ENCODE results near the gene ZFHX3. TPM values are rescaled to one million over a fixed set of nuclear protein-coding genes. Genes with fewer than 3 reads are reported as not detected.

The ZFHX3 gene
- total RNA-seq, 8 experiments from 2014 or later: 7.4 to 31.9 (median 21.7) TPM

DNA sequence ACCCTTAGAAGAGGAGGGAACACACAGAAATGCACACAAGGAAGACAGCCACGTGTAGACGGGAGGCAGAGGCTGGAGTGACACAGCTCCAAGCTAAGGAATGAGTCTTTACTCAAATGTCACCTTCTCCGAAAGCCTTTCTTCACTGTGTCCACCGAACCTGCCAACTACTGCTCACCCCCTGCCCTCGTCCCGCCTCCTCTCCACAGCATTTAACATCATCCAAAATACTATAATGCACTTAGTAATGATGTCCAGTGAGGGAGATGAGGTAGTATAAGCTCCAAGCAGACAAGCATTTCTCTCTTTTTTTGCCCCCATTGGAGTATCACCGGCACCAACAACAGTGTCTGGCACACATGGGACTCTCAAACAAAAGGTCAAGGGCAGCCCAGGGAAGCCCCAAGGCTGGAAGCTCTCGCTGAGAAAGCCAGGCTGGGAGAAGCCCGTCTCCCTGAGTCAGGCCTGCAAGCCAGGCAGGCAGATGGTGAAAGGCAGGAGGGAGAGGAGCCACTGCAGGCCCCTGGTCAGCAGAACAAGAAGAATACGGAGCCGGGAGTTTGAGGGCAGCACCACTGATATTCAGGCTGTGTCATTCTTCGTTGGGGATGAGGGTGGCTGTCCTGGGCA, 25.9 kb downstream of the ZFHX3 start:
- 76 to 95% (median 88%) methylated on average over 1 to 9 of the region's 12 CpGs; no CpG with 5 or more reads in 2 of the 10 experiments for WGBS, 10 experiments

DNA sequence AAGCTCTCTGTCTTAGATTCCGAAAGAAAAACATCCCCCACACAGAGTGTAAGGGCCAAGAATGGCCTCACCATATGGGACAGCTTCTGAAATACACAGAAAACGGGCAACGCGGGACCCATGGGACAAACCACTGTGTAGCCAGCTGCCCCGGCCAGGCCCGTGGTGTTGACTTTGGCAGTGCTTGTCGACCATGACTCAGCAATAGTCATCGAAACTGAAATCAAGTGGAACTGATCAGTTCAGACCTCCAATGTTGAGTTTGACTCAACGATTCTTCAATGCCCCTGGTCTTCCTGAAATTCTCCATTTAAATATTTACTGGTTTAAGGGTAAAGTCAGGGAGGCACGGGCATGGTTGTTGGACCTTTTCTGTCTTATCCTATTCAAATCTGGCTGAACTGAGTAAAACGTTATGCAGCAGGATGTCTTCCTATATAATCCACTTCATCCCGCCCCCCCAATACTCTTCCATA, 27.5 kb downstream of the ZFHX3 start:
- peak in 4 of 8 experiments; percentile 32 to 66 (median 43) for ATAC-seq (replicated peaks in 6 of 8)
- in situ Hi-C loops (cut with MboI; ENCODE audit: low pct_unique_long_range_greater_than_20kb in 2 of 9, low sequenced_read_pairs in 9 of 9, unreplicated experiment in 9 of 9): no loop called here
- Histone ChIP-seq H3K4me3 (no peak overlapping the region), H3K27ac (no peak overlapping the region), H3K4me1 (replicated peaks in 1 of 2) (peaks cover 70 to 79% of the 10 kb centered on the region in 2 donors)
- 13 to 90% (median 71%) methylated on average over 1 to 11 of the region's 12 CpGs; no CpG with 5 or more reads in 1 of the 10 experiments for WGBS, 10 experiments

More for the DNA sequence above, 25.9 kb downstream of the ZFHX3 start:
- no peak overlapping the region for H3K4me3 ChIP-seq
- H3K27ac ChIP-seq: no peak overlapping the region
- H3K4me1 ChIP-seq (replicated peaks in 1 of 2): peaks cover 67 to 73% of the 10 kb centered on the region in 2 donors
- in situ Hi-C loops (cut with MboI; ENCODE audit: low pct_unique_long_range_greater_than_20kb in 2 of 9, low sequenced_read_pairs in 9 of 9, unreplicated experiment in 9 of 9): no loop called here
- no peak for ATAC-seq (replicated peaks in 6 of 8)

DNA sequence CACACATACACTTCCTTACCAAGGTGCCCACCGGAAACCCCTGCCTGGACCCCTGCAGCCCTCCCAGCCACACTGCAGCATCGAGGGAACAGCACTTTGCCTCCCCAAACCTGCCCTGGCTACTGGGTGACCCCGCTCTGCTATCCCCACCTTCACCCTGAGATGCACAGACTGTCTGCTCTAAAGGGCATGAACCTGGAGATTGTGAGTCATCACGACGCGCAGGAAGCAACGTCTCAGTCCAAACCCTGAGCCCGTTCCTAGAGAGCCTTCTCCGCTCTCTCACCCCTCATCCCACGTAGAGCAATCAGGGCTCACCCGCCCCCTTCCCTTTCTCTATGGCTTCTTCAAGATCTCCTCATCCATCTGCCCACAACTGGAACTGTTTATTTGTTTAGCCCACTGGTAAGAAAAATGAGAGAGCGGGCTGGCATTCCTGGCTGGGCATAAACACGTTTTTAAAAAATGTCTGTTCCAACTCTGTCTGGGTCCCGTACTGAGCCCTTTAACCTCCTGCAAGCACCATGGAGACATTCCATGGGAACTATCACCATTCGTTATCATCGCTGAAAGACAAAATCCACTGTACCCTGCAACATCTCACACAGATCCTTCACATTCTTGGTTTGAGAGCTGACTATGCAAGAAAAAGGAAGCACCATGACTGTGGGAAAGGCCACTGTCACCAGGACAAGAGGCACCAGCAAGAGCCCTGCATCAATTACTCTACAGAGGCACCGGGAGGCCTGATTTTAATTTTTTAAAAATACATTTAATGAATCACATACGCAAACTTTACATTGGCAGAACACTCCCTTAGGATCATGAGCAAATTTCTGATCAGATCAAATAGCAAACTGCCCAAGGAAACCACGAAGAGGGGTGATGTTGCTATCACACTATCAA, 28.2 kb downstream of the ZFHX3 start:
- peak in 7 of 8 experiments; percentile 6 to 88 (median 78) for ATAC-seq (replicated peaks in 6 of 8)
- H3K4me1 ChIP-seq (replicated peaks in 1 of 2): peaks cover 63 to 72% of the 10 kb centered on the region in 2 donors
- in situ Hi-C loops (cut with MboI; ENCODE audit: low pct_unique_long_range_greater_than_20kb in 2 of 9, low sequenced_read_pairs in 9 of 9, unreplicated experiment in 9 of 9): no loop called here
- WGBS, 10 experiments: 33 to 93% (median 73%) methylated on average over 3 to 13 of the region's 19 CpGs; no CpG with 5 or more reads in 1 of the 10 experiments
- no peak overlapping the region for H3K4me3 ChIP-seq
- H3K27ac ChIP-seq: peak overlapping the region in 1 of 2 donors; percentile 62

DNA sequence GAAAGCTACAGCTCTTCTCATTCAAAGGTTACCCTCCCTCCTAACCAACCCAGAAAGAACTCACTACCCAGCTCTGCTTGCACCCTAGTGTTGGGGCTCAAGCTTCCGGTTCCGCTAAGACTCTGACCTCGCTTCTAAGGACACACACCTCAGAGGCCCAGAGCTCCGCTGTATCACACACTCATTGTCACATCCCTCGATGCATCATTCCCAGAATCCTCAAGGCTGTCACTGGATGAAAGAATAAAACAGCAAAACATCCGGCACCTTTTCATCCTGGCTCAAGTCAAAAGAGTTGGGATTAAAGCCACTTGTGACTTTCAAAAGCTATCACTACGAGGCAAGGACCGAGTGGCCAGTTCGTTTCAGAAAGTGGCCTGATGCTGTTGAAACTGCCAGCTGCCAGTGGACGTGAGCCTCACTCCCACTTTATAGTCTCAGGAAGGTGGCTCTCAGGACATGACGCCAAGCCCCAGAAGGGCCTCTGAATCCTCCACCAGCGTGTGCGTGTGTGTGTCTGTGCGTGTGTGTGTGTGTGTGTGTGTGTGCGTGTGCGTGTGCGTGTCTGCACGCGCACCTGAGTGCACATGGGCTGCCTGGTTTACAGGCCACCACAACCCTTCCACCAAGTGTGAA, 29.0 kb downstream of the ZFHX3 start:
- in situ Hi-C loops (cut with MboI; ENCODE audit: low pct_unique_long_range_greater_than_20kb in 2 of 9, low sequenced_read_pairs in 9 of 9, unreplicated experiment in 9 of 9): no loop called here
- Histone ChIP-seq H3K27ac (peak overlapping the region in 1 of 2 donors; percentile 62), H3K4me1 (replicated peaks in 1 of 2) (peaks cover 55 to 65% of the 10 kb centered on the region in 2 donors), H3K4me3 (no peak overlapping the region)
- peak in 5 of 8 experiments; percentile 44 to 69 (median 64) for ATAC-seq (replicated peaks in 6 of 8)
- 57 to 100% (median 77%) methylated on average over 1 to 10 of the region's 19 CpGs; no CpG with 5 or more reads in 2 of the 10 experiments for WGBS, 10 experiments

DNA sequence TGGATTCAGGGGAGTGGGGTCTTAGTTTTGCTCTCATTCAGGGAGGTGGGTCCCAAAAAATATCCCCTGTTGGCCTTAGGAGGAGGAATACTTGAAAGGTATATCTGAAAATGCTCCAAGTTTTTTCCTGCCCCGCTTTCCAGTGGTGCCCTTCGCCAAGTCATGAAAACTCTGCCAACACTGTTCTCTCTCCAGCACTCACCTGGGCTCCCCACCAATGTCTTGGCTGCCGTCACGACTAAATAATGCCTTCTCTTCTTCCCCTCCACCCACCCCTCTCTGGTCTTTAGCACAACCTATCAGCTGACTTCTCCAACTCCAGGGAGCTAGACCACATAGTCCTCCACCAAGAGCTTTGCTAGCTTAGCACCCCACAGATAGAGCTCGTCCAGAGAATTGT, 30.6 kb downstream of the ZFHX3 start:
- ATAC-seq (replicated peaks in 6 of 8): no peak
- H3K27ac ChIP-seq: no peak overlapping the region
- no peak overlapping the region for H3K4me3 ChIP-seq
- peaks cover 53 to 56% of the 10 kb centered on the region in 2 donors for H3K4me1 ChIP-seq (replicated peaks in 1 of 2)
- in situ Hi-C loops (cut with MboI; ENCODE audit: low pct_unique_long_range_greater_than_20kb in 2 of 9, low sequenced_read_pairs in 9 of 9, unreplicated experiment in 9 of 9): no loop called here
- 67 to 100% (median 100%) methylated on average over 1 to 5 of the region's 5 CpGs; no CpG with 5 or more reads in 3 of the 10 experiments for whole genome bisulfite sequencing, 10 experiments

DNA sequence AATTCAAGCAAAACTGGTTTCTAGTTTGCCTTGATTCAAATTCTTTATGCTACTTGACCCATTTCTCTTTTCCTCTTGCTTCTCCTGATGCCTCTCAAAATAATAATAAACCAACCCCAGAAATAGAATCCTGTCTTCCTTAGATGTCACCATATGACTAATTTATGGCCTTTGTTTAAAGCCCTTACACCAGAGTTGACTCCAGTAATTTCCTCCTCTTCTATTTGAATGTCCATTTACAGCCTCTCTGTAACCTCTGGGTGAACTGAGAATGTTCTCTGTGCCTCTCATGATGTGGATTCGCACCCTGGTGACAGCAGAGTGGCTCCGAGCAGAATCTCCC, 31.5 kb downstream of the ZFHX3 start:
- no peak overlapping the region for H3K4me3 ChIP-seq
- 0 to 100% (median 57%) methylated on average over 1 to 2 of the region's 2 CpGs; no CpG with 5 or more reads in 6 of the 10 experiments for WGBS, 10 experiments
- no peak overlapping the region for H3K27ac ChIP-seq
- in situ Hi-C loops (cut with MboI; ENCODE audit: low pct_unique_long_range_greater_than_20kb in 2 of 9, low sequenced_read_pairs in 9 of 9, unreplicated experiment in 9 of 9): no loop called here
- ATAC-seq (replicated peaks in 6 of 8): peak in 5 of 8 experiments; percentile 13 to 68 (median 44)
- H3K4me1 ChIP-seq (replicated peaks in 1 of 2): peaks cover 48 to 52% of the 10 kb centered on the region in 2 donors

DNA sequence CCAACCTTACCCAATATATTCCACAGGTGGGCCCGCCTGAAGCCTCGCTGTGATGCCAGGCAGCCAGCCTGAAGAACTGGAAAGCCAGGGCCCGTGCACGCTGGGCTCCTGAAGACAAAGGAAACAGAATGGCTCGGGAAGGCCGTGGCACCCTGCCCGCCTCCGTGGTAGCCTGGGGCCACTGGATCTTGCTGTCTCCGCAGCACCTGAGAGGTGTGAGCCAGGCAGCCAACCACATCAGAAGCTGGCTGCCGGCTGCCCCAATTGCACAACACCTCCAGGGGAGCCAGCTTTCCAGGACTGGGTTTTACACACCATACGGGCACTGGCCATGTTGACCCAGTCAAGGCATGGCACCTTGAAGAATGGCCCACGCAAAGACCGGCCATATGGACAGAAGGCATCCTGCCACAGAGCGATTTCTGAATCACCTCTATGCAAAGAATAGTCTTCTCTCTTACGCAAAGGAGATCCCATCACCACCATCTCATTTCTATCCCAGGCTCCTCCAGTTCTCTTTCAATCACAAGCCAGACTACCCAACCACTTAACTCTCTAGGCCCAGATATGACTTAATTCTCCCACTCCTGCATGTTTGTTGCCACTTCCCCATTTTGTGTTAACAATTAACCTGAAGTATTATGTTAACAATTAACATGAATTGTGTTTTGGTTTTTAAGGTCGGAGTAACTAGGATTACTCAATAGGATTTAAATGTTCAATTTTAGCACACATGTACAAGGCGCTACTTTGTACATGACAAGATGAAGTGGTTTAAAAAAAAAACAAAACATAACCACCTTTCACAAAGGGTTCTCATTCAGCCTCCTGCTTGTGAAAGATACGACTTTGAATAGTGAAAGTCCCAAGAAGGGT, 32.1 kb downstream of the ZFHX3 start:
- in situ Hi-C loops (cut with MboI; ENCODE audit: low pct_unique_long_range_greater_than_20kb in 2 of 9, low sequenced_read_pairs in 9 of 9, unreplicated experiment in 9 of 9): no loop called here
- Histone ChIP-seq H3K4me1 (replicated peaks in 1 of 2) (peaks cover 48 to 49% of the 10 kb centered on the region in 2 donors), H3K27ac (no peak overlapping the region), H3K4me3 (no peak overlapping the region)
- 60 to 100% (median 85%) methylated on average over 1 to 11 of the region's 18 CpGs for WGBS, 10 experiments
- no peak for ATAC-seq (replicated peaks in 6 of 8)

DNA sequence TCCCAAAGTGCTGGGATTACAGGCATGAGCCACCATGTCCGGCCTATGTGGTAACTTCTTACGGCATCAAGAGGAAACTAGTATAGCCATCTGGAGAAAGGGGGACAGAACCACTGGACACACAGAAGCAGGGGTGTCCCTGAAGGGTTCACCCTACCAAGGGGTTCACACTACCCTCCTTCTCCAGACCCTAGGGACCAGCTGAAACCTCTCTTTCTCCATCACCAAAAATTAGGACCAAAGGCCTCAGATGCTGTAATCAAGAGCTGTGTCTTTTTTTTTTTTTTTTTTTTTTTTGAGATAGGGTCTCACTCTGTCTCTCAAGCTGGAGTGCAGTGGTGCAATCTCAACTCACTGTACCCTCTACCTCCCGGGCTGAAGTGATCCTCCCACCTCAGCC, 33.2 kb downstream of the ZFHX3 start:
- WGBS, 10 experiments: 80 to 100% (median 97%) methylated on average over 1 to 2 of the region's 3 CpGs; no CpG with 5 or more reads in 2 of the 10 experiments
- in situ Hi-C loops (cut with MboI; ENCODE audit: low pct_unique_long_range_greater_than_20kb in 2 of 9, low sequenced_read_pairs in 9 of 9, unreplicated experiment in 9 of 9): no loop called here
- ATAC-seq (replicated peaks in 6 of 8): no peak
- Histone ChIP-seq H3K4me3 (no peak overlapping the region), H3K4me1 (replicated peaks in 1 of 2) (peaks cover 37 to 41% of the 10 kb centered on the region in 2 donors), H3K27ac (no peak overlapping the region)

DNA sequence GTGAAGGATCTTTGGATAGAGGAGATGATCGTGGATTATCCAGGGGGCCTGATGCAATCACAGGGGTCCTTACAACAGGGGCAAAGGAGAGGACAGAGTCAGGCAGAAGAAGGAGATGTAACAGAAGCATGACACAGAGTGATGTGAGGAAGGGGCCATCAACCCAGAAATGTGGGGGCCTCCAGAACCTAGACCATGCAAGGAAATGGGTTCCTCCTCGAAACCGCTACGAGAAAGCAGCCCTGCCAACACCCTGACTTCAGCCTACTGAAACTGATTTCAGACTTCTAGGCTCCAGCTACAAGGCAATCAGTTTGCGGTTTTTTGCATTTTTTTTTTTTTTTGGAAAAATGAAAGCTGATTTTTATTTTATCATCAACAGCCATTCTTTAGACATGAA, 34.0 kb downstream of the ZFHX3 start:
- Histone ChIP-seq H3K4me1 (replicated peaks in 1 of 2) (peaks cover 34 to 36% of the 10 kb centered on the region in 2 donors), H3K27ac (no peak overlapping the region), H3K4me3 (no peak overlapping the region)
- no peak for ATAC-seq (replicated peaks in 6 of 8)
- WGBS, 10 experiments: 87 to 100% (median 96%) methylated on average over 1 to 5 of the region's 5 CpGs; no CpG with 5 or more reads in 1 of the 10 experiments
- in situ Hi-C loops (cut with MboI; ENCODE audit: low pct_unique_long_range_greater_than_20kb in 2 of 9, low sequenced_read_pairs in 9 of 9, unreplicated experiment in 9 of 9): no loop called here

DNA sequence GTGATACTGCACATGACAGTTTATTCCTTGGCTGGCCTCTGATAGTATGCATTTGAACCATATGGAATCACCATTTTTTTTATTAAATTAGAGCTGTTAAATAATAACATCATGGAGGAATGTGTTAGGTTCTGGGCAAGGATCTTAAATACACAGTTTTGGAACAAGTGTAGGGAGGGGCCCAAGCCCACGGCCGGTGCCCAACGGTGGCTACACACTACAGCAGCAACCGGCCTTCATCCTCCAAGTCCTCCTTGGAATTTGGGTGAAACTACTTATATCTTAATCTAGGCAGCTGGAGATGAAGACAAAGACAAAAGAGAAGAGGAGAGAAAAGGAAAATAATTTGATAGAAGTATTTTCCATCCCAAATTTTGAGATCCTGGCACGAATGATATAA, 35.6 kb downstream of the ZFHX3 start:
- no peak overlapping the region for H3K27ac ChIP-seq
- in situ Hi-C loops (cut with MboI; ENCODE audit: low pct_unique_long_range_greater_than_20kb in 2 of 9, low sequenced_read_pairs in 9 of 9, unreplicated experiment in 9 of 9): no loop called here

DNA sequence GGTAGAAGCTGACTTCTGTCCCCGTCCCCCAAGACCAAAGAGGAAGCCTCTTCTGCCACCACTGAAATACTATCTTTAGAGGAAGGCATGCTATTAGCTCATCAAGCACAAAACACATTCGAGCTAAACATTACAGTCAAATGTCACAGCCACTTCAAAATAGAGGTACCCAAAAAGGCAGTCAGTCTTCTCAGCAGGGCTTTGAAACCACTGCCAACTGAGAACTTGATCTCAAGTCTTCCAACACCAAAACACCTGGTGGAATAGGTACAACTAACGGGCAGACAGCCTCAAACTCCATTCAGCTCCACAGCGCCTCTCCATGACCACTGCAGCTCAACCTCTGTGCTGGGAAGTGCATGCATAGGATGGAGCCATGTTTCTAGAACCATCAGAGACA, 36.0 kb downstream of the ZFHX3 start:
- Histone ChIP-seq H3K4me1 (replicated peaks in 1 of 2) (peaks cover 18 to 23% of the 10 kb centered on the region in 2 donors), H3K4me3 (no peak overlapping the region), H3K27ac (no peak overlapping the region)
- 25 to 100% (median 90%) methylated on average over 1 to 4 of the region's 4 CpGs; no CpG with 5 or more reads in 4 of the 10 experiments for WGBS, 10 experiments
- in situ Hi-C loops (cut with MboI; ENCODE audit: low pct_unique_long_range_greater_than_20kb in 2 of 9, low sequenced_read_pairs in 9 of 9, unreplicated experiment in 9 of 9): no loop called here
- ATAC-seq (replicated peaks in 6 of 8): no peak

More for the DNA sequence above, 35.6 kb downstream of the ZFHX3 start:
- no peak overlapping the region for H3K4me3 ChIP-seq
- peaks cover 22 to 28% of the 10 kb centered on the region in 2 donors for H3K4me1 ChIP-seq (replicated peaks in 1 of 2)
- no peak for ATAC-seq (replicated peaks in 6 of 8)
- 77 to 100% (median 89%) methylated on average over 1 to 5 of the region's 5 CpGs; no CpG with 5 or more reads in 2 of the 10 experiments for WGBS, 10 experiments

DNA sequence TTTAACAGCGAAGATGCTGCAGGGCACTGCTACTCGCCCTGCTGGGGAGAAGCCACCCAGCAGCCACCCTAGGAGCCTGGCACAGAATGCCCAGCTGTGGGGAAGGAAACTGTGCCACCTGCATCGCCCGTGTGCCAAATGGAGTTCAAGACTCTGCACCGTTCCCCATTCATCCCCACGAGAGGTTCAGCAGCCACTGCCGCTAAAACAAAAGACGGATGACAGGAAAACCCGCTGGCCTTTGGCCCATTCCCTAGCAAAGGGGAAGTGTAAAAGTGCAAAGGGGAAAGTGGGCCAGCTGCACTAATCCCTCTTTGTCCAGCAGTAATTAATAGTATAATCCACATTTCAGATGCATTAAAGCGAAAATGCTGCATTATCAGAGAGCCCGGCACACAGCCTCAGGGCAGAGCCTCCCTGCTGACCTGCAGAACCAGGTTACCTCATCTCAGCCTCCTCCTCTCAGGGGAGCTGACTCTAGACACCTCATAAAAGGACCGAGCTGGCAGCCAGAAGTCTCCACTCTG, 37.7 kb downstream of the ZFHX3 start:
- WGBS, 10 experiments: 46 to 100% (median 80%) methylated on average over 1 to 6 of the region's 12 CpGs; no CpG with 5 or more reads in 2 of the 10 experiments
- Histone ChIP-seq H3K4me3 (no peak overlapping the region), H3K4me1 (replicated peaks in 1 of 2) (peaks cover 3 to 10% of the 10 kb centered on the region in 2 donors), H3K27ac (no peak overlapping the region)
- ATAC-seq (replicated peaks in 6 of 8): peak in 1 of 8 experiments; percentile 69
- in situ Hi-C loops (cut with MboI; ENCODE audit: low pct_unique_long_range_greater_than_20kb in 2 of 9, low sequenced_read_pairs in 9 of 9, unreplicated experiment in 9 of 9): no loop called here

All from motor neuron (in vitro differentiated cells).